Keratinocyte (primary cell): ENCODE results near the gene FARP2. TPM values are rescaled to one million over a fixed set of nuclear protein-coding genes. Genes with fewer than 3 reads are reported as not detected.

Experiments used
- DNase-seq: peaks from one replicate; pipeline ENCODE4 v3.0.0-alpha.2; 2011; ENCODE audit warnings: low read depth, missing footprints, low spot score
- FAIRE-seq: peaks from 2 replicates; lab custom pipeline; 2011; peaks lifted over from hg19 to GRCh38; lab: Jason Lieb, UNC
- H2AFZ ChIP-seq: 2 replicates; pipeline ENCODE4 v1.6.0; 2012; ENCODE audit warnings: low read length, control low read depth, inconsistent platforms; ENCODE audit not compliant: control insufficient read depth
- H3K27ac ChIP-seq: 2 replicates; pipeline ENCODE4 v1.5.1; 2011; ENCODE audit warnings: low read length; ENCODE audit not compliant: control insufficient read depth, insufficient read depth
- H3K27me3 ChIP-seq: 3 replicates; pipeline ENCODE4 v1.6.0; 2011; ENCODE audit warnings: low read length; ENCODE audit not compliant: control insufficient read depth, insufficient read depth; ENCODE audit errors: extremely low read depth
- H3K36me3 ChIP-seq, 2 experiments: 2 replicates in 1 of 2; 3 replicates in 1 of 2; pipeline ENCODE4 v1.5.1; 2011; ENCODE audit warnings: low read length in 2 of 2, mild to moderate bottlenecking in 1 of 2; ENCODE audit not compliant: control insufficient read depth in 2 of 2, insufficient read depth in 2 of 2; ENCODE audit errors: extremely low read depth in 1 of 2
- H3K4me1 ChIP-seq: 3 replicates; pipeline ENCODE4 v1.5.1; 2011; ENCODE audit warnings: low read length; ENCODE audit not compliant: control insufficient read depth, insufficient read depth; ENCODE audit errors: extremely low read depth
- H3K4me2 ChIP-seq: 3 replicates; pipeline ENCODE4 v1.6.0; 2011; ENCODE audit warnings: low read depth, low read length; ENCODE audit not compliant: control insufficient read depth, insufficient read depth; ENCODE audit errors: extremely low read depth
- H3K4me3 ChIP-seq, 3 experiments: fragments of 200-600 bp in 1 of 3; sonication (generic) in 1 of 3; 2 replicates in 2 of 3; 3 replicates in 1 of 3; pipeline ENCODE4 v1.5.1; 2011 to 2016; ENCODE audit warnings: low read length in 3 of 3, mild to moderate bottlenecking in 3 of 3, control low read depth in 2 of 3, inconsistent platforms in 1 of 3, low read depth in 1 of 3, mixed read lengths in 1 of 3, mixed run types in 1 of 3, moderate library complexity in 1 of 3; ENCODE audit not compliant: control insufficient read depth in 2 of 3, insufficient read depth in 2 of 3; ENCODE audit errors: extremely low read depth in 1 of 3
- H3K79me2 ChIP-seq: 2 replicates; pipeline ENCODE4 v1.6.0; 2012; ENCODE audit warnings: low read length; ENCODE audit not compliant: control insufficient read depth, insufficient read depth
- H3K9ac ChIP-seq: 3 replicates; pipeline ENCODE4 v1.6.0; 2011; ENCODE audit warnings: low read length; ENCODE audit not compliant: control insufficient read depth, insufficient read depth; ENCODE audit errors: extremely low read depth
- H3K9me1 ChIP-seq: 3 replicates; pipeline ENCODE4 v1.6.0; 2011; ENCODE audit warnings: low read length; ENCODE audit not compliant: control insufficient read depth, insufficient read depth; ENCODE audit errors: extremely low read depth
- H3K9me3 ChIP-seq: 2 replicates; pipeline ENCODE4 v1.5.1; 2012; ENCODE audit warnings: low read depth, low read length; ENCODE audit not compliant: control insufficient read depth
- H4K20me1 ChIP-seq: 3 replicates; pipeline ENCODE4 v1.6.0; 2011; ENCODE audit warnings: low read length; ENCODE audit not compliant: control insufficient read depth, insufficient read depth; ENCODE audit errors: extremely low read depth
- CTCF ChIP-seq, 3 experiments: IDR thresholded peaks in 1 of 3; conservative IDR thresholded peaks in 1 of 3; optimal IDR thresholded peaks in 1 of 3; 2 replicates in 2 of 3; 3 replicates in 1 of 3; pipeline versions ENCODE3 to v1.5.1; 2011; ENCODE audit warnings: low read length in 3 of 3, mild to moderate bottlenecking in 3 of 3, moderate library complexity in 2 of 3, control low read depth in 1 of 3, inconsistent platforms in 1 of 3; ENCODE audit not compliant: insufficient read depth in 2 of 3; ENCODE audit errors: extremely low read depth in 1 of 3
- EZH2 ChIP-seq: IDR thresholded peaks from one replicate; pipeline ENCODE4 v1.6.1; 2012; ENCODE audit warnings: inconsistent platforms, mild to moderate bottlenecking, low read length, moderate library complexity
- dilution Hi-C: fragments of 300-500 bp; cut with MboI; formaldehyde crosslinking; loops from one replicate; pipeline ENCODE4 v1.7.0; 2020; ENCODE audit warnings: low sequenced_read_pairs; ENCODE audit not compliant: extremely low pct_ligation_motif_present
- polyA plus RNA-seq, 5 experiments: library from polyadenylated mRNA; depleted of rRNA in 3 of 5; stranded (reverse) in 3 of 5; stranded (forward) in 1 of 5; unstranded in 1 of 5; fragments of >200 nt; gene quantifications; 1 replicate in 1 of 5; 2 replicates in 3 of 5; 3 replicates in 1 of 5; pipeline versions ENCODE4 v1.2.1 to v1.2.3, GENCODE V29; 2011 to 2012; ENCODE audit warnings: missing spikeins in 2 of 5, low read depth in 1 of 5, low replicate concordance in 1 of 5

Gene FARP2
- polyA plus RNA-seq, 1 donor (not counting 4 experiments of a cell fraction or from before 2014, with no cell fraction given): 39.3 TPM

- DNase-seq (no peak), FAIRE-seq (no peak)
- TF ChIP-seq CTCF (optimal IDR thresholded peaks at IDR 0.05 in 1 of 3, IDR thresholded peaks at IDR 0.05 in 1 of 3, conservative IDR thresholded peaks at IDR 0.05 in 1 of 3; ENCODE audit: extremely low read depth in 1 of 3, insufficient read depth in 2 of 3, low read length in 3 of 3) (no peak), EZH2 (no peak)
- H3K9me1 ChIP-seq: no peaks in the 10 kb centered on the region
- no peak overlapping the region for H3K4me3 ChIP-seq
- H3K36me3 ChIP-seq: peaks cover 34 to 35% of the 10 kb centered on the region in 2 experiments
- H4K20me1 ChIP-seq: no peaks in the 10 kb centered on the region
- no peak overlapping the region for H3K27ac ChIP-seq
- no peaks in the 10 kb centered on the region for H3K27me3 ChIP-seq
- dilution Hi-C loops: no loop called here
- H3K9ac ChIP-seq: no peak overlapping the region
- H2AFZ ChIP-seq: no peak overlapping the region
- peaks cover 7% of the 10 kb centered on the region for H3K4me1 ChIP-seq
- H3K79me2 ChIP-seq: peaks cover 3% of the 10 kb centered on the region
- no peak overlapping the region for H3K4me2 ChIP-seq
- no peaks in the 10 kb centered on the region for H3K9me3 ChIP-seq
These were observed 4.4 kb upstream of the FARP2 start for GRCh38 chr2:241351640-241352031.

GRCh38 chr2:241352227-241352626, 3.9 kb upstream of the FARP2 start:
- dilution Hi-C loops: no loop called here
- H3K9me1 ChIP-seq: no peaks in the 10 kb centered on the region
- no peaks in the 10 kb centered on the region for H3K9me3 ChIP-seq
- FAIRE-seq (no peak), DNase-seq (no peak)
- H2AFZ ChIP-seq: no peak overlapping the region
- H3K4me3 ChIP-seq: no peak overlapping the region
- H4K20me1 ChIP-seq: no peaks in the 10 kb centered on the region
- H3K4me1 ChIP-seq: peaks cover 7% of the 10 kb centered on the region
- no peak for TF ChIP-seq CTCF (optimal IDR thresholded peaks at IDR 0.05 in 1 of 3, IDR thresholded peaks at IDR 0.05 in 1 of 3, conservative IDR thresholded peaks at IDR 0.05 in 1 of 3; ENCODE audit: extremely low read depth in 1 of 3, insufficient read depth in 2 of 3, low read length in 3 of 3)
- no peak for TF ChIP-seq EZH2
- H3K27me3 ChIP-seq: no peaks in the 10 kb centered on the region
- H3K36me3 ChIP-seq: peaks cover 28 to 30% of the 10 kb centered on the region in 2 experiments
- no peak overlapping the region for H3K9ac ChIP-seq
- H3K4me2 ChIP-seq: no peak overlapping the region
- peaks cover 8% of the 10 kb centered on the region for H3K79me2 ChIP-seq
- H3K27ac ChIP-seq: no peak overlapping the region
